BE2C (cell line): Measurements from ENCODE around the gene DDX54.

Experiments
- DNase-seq: peaks from one replicate; pipeline ENCODE4 v3.0.0-alpha.2; 2020
- H3K27me3 ChIP-seq: fragments of 250-450 bp; sonication (Bioruptor Pico); 2 replicates; pipeline ENCODE4 v1.5.1; 2020; ENCODE audit warnings: mild to moderate bottlenecking
- H3K36me3 ChIP-seq: fragments of 250-450 bp; sonication (Bioruptor Pico); 2 replicates; pipeline ENCODE4 v1.5.1; 2020; ENCODE audit warnings: mild to moderate bottlenecking
- H3K4me1 ChIP-seq: fragments of 250-450 bp; sonication (Bioruptor Pico); 2 replicates; pipeline ENCODE4 v1.5.1; 2020
- H3K4me3 ChIP-seq: 2 replicates; pipeline ENCODE4 v1.5.1; 2011; ENCODE audit warnings: low read depth, low read length
- H3K9me3 ChIP-seq: fragments of 250-450 bp; sonication (Bioruptor Pico); 2 replicates; pipeline ENCODE4 v1.5.1; 2020
- TF ChIP-seq, protein P1 (sequence below): IDR thresholded peaks from 2 replicates; pipeline ENCODE4 v1.5.1; 2012; ENCODE audit warnings: mild to moderate bottlenecking, low read depth, low read length

DDX54 gene

GRCh38 chr12:113184098-113184899 lies 979 bp downstream of the DDX54 start:
- Histone ChIP-seq H3K27me3 (no peaks in the 10 kb centered on the region), H3K4me3 (peak overlapping the region; percentile 91), H3K4me1 (peaks cover 5% of the 10 kb centered on the region; the same call in 1 of the 2 replicates), H3K36me3 (peaks cover 33% of the 10 kb centered on the region), H3K9me3 (no peaks in the 10 kb centered on the region)
- TF ChIP-seq, protein P1, sequence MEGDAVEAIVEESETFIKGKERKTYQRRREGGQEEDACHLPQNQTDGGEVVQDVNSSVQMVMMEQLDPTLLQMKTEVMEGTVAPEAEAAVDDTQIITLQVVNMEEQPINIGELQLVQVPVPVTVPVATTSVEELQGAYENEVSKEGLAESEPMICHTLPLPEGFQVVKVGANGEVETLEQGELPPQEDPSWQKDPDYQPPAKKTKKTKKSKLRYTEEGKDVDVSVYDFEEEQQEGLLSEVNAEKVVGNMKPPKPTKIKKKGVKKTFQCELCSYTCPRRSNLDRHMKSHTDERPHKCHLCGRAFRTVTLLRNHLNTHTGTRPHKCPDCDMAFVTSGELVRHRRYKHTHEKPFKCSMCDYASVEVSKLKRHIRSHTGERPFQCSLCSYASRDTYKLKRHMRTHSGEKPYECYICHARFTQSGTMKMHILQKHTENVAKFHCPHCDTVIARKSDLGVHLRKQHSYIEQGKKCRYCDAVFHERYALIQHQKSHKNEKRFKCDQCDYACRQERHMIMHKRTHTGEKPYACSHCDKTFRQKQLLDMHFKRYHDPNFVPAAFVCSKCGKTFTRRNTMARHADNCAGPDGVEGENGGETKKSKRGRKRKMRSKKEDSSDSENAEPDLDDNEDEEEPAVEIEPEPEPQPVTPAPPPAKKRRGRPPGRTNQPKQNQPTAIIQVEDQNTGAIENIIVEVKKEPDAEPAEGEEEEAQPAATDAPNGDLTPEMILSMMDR = no peak
- DNase-seq = no peak

GRCh38 chr12:113183030-113183589 lies 2.2 kb downstream of the DDX54 start:
- H3K36me3 ChIP-seq = peaks cover 42% of the 10 kb centered on the region
- TF ChIP-seq, protein P1 = no peak

DNA sequence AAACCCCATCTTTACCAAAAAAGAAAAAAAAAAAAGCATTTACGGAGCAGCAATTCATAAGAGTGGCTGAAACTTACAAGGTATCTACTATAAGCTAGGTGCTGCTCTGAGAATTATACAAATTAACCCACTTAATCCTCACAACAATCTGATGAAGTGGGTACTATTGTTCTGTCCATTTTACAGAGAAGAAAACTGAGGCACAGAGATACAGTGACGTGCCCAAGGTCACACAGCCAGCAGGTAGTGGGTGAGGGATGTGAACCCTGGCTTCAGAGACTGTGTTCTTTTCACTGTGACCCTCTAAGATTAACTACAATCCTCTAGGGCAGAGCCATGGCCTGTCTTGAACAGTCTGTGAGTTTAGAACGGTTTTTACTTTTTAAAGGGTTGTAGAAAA lies 3.3 kb downstream of the DDX54 start:
- H3K27me3 ChIP-seq = no peaks in the 10 kb centered on the region
- DNase-seq = no peak
- TF ChIP-seq, protein P1 = no peak
- H3K9me3 ChIP-seq = no peaks in the 10 kb centered on the region
- peaks cover 4% of the 10 kb centered on the region; the same call in 1 of the 2 replicates for H3K4me1 ChIP-seq
- no peak overlapping the region for H3K4me3 ChIP-seq
- peaks cover 50% of the 10 kb centered on the region for H3K36me3 ChIP-seq

More at GRCh38 chr12:113183030-113183589, 2.2 kb downstream of the DDX54 start:
- H3K27me3 ChIP-seq = no peaks in the 10 kb centered on the region
- peaks cover 5% of the 10 kb centered on the region; the same call in 1 of the 2 replicates for H3K4me1 ChIP-seq
- H3K4me3 ChIP-seq = no peak overlapping the region
- no peak for DNase-seq
- no peaks in the 10 kb centered on the region for H3K9me3 ChIP-seq

- DNase-seq = no peak
These were observed 4.9 kb downstream of the DDX54 start for GRCh38 chr12:113180333-113180732.

DNA sequence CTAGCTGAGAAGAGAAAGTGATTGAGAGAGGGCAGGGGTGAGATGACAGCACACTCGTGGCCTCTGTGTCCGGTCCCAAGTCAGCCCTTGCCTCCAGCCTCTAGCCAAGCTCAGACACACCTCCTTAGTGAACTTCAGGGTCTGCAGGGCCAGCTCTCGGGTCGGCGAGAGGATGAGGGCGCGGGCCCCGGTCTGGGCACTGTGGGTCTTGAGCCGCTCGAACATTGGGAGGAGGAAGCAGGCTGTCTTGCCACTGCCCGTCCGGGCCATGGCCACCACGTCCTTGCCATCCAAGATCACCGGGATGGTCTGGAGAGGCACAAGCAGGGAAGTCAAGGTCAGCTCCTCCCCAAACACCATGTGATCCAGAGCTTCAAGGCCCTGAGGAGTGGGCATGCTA lies 6.3 kb downstream of the DDX54 start:
- Histone ChIP-seq H3K27me3 (no peaks in the 10 kb centered on the region), H3K9me3 (no peaks in the 10 kb centered on the region), H3K36me3 (peaks cover 64% of the 10 kb centered on the region), H3K4me3 (no peak overlapping the region), H3K4me1 (no peaks in the 10 kb centered on the region)
- TF ChIP-seq, protein P1 = no peak
- no peak for DNase-seq

More at GRCh38 chr12:113180333-113180732, 4.9 kb downstream of the DDX54 start:
- H3K4me3 ChIP-seq = no peak overlapping the region
- peaks cover 56% of the 10 kb centered on the region for H3K36me3 ChIP-seq
- TF ChIP-seq, protein P1 = no peak
- H3K9me3 ChIP-seq = no peaks in the 10 kb centered on the region
- no peaks in the 10 kb centered on the region for H3K27me3 ChIP-seq
- H3K4me1 ChIP-seq = no peaks in the 10 kb centered on the region
